Forelimb muscle (tissue), 1 donor: ENCODE data around the gene LMO1. TPM values are rescaled to one million over a fixed set of nuclear protein-coding genes. Genes with fewer than 3 reads are reported as not detected.

Source experiments
- DNase-seq: peaks from one replicate; pipeline ENCODE4 v3.0.0-alpha.2; 2013; ENCODE audit warnings: low read depth
- polyA plus RNA-seq: library from polyadenylated mRNA; unstranded; fragments of 120-200 nt; gene quantifications from one replicate; pipeline ENCODE4 v1.2.1, GENCODE V29; 2013; ENCODE audit not compliant: insufficient read length

Gene LMO1
- polyA plus RNA-seq, 1 donor, result 4.0 TPM

GRCh38 chr11:8247312-8247711 is 16.4 kb downstream of the LMO1 start:
- DNase-seq, result no peak

DNA sequence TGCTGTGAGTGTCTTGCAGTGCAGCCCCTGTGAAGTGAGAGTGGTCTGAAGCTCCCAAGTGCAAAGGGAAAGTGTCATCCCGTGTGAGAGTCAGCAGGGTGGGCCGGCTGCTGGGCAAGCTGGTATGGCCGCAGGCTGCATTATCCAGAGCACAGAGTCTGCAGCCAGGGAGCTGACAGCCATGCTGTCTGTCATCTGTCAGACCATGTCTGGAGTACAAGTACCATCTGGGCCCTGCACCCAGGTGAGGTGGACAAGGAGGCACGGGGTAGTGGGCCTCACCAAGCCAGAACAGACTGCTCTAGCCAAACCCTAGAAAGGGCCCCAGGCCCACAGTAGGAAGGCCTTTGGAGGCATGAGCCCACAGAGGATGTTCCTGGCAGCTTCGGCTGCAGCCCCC is 20.2 kb downstream of the LMO1 start:
- no peak for DNase-seq

- no peak for DNase-seq
Observed at GRCh38 chr11:8242499-8243280, 21.0 kb downstream of the LMO1 start.

DNA sequence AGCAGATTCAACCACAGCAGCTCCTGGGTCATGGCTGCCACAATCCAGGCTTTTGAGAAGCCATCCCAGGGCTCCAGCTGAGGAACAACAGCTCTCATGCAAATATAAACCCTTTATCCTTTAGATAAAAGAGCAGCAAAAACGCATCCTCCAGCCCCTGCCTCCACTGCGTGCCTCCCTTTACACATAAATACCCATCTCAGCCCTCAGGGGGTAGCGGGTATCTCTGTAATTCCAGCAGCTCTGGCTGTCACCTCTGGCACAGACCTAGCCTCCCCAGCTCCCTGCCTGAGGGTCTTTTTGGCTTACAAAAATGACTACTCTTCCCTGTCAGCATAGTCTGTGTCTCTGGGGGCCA is 21.6 kb downstream of the LMO1 start:
- DNase-seq, result no peak

DNA sequence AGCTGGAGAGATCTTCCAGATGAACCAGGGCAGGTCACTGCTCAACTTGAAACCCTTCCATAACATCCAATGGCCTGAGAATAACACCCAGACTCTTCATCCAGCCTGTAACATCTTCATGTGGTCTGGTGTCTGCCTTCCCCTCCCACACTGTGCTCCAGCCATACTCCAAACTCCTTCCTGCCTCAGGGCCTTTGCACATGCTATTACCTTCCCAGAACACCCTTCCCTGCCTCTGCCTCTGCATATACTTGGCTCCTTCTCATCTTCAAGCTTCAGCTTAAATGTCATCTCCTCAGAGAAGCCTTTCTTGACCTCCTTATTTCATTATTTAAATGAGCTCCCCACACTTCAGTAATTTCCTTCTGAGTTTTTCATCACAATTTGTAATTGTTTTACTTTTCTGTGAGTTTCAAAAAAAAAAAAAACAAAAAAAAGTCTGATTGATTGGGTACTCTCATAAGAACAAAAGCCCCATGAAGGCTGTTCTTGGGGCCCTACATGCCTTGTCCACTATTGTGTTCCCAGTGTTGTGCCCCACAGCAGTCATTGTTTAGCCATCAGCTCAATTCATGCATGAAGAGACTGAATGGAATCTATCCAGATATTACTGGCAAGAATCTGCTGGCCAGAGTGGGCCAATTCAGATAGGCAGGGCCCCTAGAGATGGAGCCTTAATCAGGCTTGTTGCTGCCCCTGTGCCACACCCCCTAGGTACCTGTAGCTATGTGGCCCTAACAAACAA is 22.1 kb downstream of the LMO1 start:
- DNase-seq, result no peak

DNA sequence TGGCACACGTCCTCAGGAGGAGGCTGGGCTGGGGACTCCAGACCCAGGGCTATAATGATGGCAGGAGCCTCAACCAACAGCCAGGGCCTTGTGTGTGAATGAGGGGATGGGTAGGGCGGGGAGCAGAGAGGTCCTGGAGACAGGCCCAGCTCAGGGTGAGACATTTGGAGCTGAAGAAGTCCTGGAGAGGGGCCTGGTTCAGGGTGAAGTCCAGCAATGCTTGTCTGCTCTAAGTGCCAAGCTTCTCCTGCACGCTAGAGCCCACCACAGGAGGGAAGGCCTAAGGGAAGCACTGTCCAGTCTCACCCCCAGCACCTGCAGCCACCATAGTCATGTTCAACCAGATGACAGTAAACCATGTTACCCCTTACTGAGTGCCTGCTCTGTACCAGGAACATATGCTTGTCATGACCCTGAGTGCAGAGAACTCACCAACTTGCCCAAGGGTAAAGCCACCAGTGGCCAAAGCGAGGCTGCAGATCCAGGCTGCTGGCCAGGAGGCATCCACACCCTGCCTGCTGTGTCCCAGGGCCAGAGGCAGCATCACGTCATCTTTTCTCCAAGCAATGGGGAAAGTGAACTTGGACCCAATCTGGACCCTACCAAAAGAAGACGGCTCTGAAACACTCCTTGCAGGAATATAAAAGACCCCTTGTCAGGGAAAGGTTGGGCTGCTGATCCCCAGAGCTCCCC is 24.0 kb downstream of the LMO1 start:
- no peak for DNase-seq

DNA sequence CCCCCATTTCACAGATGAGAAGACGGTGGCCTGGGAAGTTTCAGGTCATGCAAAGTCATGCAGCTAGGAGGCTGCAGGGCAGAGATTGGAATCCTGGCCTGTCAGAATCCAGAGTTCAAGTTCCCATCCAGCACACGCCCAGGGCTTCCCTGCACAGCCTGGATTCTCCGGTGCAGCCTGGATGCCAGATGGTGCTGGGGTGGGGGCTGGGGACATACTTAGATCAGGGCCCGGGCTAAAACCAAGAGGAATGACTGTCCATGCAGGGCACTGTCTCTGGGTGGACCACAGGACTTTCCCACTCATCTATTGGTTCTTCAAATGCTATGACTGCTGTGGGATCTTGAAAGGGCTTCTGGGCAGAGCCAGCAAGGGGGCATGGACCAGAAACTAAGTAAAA is 24.6 kb downstream of the LMO1 start:
- DNase-seq, result no peak

DNA sequence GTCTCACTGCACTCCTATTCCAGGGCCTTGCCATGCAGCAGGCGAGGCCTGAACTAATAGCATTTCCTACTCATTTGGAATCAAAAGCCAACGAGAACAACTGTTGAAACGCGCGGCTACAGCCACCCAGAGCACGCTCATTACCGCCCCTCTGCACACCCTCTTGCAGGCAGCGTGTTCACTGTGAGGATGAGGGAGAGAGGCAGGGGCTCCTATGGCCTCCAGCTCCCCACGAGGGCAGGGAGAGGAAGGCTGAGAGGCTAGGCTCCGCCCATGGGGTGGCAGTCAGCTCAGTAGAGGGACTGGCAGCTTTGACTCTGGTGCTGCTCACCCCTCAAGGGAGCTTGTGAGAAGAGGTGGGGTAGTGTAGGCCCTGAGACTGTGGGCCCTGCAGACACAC is 26.2 kb downstream of the LMO1 start:
- no peak for DNase-seq

DNA sequence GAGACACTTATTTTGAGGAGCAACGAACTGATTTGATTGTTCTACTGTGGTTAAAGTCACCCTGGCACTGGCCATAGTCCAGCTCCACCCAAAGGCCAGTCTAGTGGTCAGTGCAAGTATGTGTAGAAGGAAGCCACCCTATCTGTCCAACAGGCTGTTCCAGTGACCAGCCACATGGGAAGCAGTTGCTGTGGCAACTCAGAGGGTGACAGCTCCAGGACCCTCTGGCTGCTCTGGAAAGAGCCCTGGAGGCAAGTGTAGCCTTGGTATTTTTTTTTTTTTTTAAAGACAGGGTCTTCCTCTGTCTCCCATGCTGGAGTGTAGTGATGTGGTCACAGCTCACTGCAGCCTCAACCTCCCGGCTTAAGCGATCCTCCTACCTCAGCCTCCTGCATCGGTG is 27.8 kb downstream of the LMO1 start:
- no peak for DNase-seq

- DNase-seq, result no peak
Observed at GRCh38 chr11:8234910-8235309, 28.8 kb downstream of the LMO1 start.

GRCh38 chr11:8234425-8234821 is 29.3 kb downstream of the LMO1 start:
- DNase-seq, result no peak

GRCh38 chr11:8233691-8234424 is 29.8 kb downstream of the LMO1 start:
- DNase-seq, result no peak

GRCh38 chr11:8232849-8233606 is 30.6 kb downstream of the LMO1 start:
- no peak for DNase-seq

DNA sequence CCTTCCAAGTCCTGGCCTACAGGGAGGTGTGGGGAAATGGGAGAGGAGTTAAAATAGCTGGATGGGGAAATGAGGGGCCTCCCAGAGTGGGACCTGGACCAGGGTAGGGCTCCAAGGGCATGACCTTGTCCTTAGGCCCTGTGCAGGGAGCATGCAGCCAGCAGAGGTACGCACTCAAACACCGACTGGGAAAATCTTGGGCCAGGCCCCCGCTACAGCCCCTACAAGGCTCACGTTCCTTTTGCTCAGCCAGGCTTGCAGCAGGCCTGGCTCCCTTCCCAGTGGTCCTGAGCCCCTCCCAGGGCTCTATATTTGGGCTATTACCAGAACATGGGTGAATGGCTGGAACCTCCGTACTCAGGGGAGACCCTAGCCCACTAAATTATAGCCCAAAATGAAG is 31.3 kb downstream of the LMO1 start:
- no peak for DNase-seq

DNA sequence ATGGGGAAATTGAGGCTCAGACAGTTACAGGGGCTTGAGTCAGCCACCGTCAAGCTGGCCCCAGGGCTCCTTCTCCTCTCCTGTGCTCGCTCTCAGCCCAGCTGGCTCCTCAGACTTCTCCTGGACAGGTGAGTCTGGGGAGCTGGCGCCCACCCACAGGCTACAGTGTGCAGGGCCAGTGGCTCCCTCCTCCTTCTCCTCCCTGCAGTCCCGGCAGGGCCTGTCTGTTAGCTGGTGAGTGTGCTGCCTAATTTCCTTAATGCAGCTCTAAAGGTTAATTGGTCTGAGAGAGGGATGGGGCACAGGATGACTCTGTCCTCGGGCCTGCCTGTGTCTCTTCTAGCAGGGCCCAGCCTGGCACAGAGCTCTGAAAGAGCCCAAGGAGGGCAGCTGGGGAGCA is 31.7 kb downstream of the LMO1 start:
- DNase-seq, result no peak

DNA sequence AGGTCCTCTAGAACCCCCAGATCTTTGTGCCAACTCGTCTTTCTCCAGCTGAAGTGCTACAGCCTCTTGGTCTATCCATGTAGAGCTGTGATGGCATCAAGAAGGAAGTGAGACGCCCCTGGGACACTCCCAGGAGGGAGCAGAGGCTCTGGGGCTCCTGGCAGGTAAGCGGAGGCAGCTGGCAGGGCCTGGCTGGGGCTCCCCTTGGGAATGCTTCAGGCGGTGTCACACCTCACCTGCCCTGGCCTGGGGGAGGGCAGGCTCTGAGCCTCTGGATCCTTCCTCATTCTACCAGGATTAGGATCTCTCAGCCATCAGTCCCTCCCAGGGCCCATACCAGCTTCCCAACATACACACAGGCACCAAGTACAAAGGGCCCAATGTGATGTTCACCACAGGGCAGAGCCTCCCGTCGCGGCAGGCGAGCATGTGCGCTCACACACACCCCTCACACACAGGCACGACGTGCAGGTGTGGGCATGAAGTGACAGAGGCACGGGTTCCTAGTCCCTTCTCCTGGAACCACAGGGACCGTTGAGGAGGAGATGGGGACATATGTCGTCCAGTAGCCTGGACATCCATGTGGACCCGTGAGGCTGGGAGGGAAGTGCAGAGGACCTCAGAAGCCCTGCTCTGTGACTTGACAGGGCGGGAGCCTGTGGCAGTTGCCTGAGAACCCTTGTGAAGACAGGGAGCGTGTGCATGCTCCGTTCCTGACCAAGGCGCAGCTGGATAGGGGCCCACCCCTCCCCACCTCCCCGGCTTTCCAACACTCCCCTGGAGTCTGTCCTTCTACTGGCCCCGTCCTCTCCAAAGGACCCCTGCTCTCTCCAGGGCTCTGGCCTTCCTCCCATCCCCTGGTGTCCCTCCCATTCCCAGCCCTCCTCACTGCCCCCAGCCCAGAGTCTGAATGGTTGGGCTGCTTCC is 32.5 kb downstream of the LMO1 start:
- no peak for DNase-seq

- DNase-seq, result no peak
Observed at GRCh38 chr11:8230178-8230859, 33.4 kb downstream of the LMO1 start.

DNA sequence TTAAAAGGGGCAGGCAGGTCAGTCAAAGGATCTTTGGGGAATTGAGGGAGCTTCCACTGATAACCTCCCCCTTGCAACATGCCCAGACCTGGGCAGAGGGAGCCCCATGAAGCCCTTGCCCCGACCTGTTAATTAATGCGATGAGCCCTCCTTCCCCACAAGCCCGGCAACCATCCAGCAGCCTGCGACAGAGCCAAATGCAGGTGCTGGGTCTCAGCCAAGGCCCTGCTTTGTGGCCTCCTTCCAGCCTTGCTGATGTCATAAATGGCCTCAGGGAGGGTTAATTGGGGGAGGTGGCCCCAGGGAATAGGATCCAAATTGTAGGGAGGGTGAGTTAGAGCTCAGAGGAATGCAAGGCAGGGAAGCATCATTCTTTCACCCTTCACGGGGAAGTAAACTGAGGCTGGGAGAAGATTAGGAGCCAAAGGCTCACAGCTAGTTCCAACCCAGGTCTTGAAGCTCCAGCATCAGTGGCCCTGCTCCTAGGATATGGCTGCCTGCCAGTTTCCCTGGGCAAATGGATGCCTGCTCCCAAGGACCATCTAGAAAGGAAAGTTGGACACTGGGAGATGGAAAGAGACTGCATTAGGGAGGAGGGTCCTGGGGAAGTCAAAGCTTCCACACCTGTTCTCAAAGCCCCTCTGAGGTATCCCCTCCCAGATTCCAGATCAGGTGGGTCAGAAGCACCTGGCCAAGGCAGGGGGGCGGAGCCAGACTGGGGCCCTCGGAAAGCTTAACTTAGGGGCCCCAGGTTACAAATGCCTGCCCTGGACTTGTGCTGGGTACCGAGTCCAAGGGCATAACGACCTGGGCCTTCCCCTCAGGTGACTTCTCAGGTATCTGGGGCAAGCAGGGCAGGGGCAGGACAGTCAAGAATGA is 34.1 kb downstream of the LMO1 start:
- no peak for DNase-seq

DNA sequence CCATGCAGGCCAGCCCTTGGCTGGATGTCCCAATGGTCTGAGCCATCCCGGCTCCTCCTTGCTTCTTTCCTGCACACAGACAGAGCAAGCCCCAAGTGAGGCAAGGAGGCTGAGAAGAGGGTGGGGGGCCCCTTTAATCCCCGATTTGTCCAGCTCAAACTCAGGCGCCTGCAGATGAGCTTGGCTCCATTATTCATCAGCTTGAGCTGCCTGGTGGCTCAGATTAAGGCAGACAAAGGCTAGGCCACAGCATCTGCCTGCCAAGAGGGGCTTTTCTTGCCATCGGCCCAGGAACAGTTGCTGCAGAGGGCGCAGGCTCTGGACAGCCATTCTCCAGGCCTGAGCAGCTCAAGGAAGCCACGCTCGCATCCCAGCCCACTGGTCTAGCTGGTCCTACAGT is 35.4 kb downstream of the LMO1 start:
- no peak for DNase-seq
